ENCODE results near the gene RIPK3. TPM values are rescaled to one million over a fixed set of nuclear protein-coding genes. Genes with fewer than 3 reads are reported as not detected.

Gene RIPK3
- total RNA-seq (2021; fragmentation: NEBNext Ultra II Directional; extraction: Animal tissue kit (Norgen Biotek cat#: 25700)) (0.39 and 0.55 TPM in 2 replicates), polyA plus RNA-seq (2011; rRNA removed) (0.20 and 0.24 TPM in 2 replicates), polyA minus RNA-seq (2011; rRNA and poly(A)+ RNA removed) (0.17 and 0.76 TPM in 2 replicates)
- polyA plus RNA-seq (2011; cell fraction: cytosol; rRNA removed) = 0.36 TPM
- 0.73 TPM for polyA plus RNA-seq (2011; cell fraction: nucleus; rRNA removed)
- 0.20 to 0.72 TPM (median 0.32 TPM) in 3 of 4 replicates, not detected in the other for polyA plus RNA-seq (2012, experiment 1 of 2)
- polyA plus RNA-seq (2012, experiment 2 of 2) = not detected
- polyA plus RNA-seq (2013, experiment 1 of 2) = 0.30 TPM
- 0.26 TPM for polyA plus RNA-seq (2013, experiment 2 of 2)
- polyA minus RNA-seq (2011; cell fraction: cytosol; rRNA and poly(A)+ RNA removed) = not detected
- polyA minus RNA-seq (2011; cell fraction: nucleus; rRNA and poly(A)+ RNA removed) = 0.90 TPM
- long read RNA-seq, experiment 1 = 0 reads
- long read RNA-seq, experiment 2 = 0 reads

- Histone ChIP-seq H2BK5ac (ENCODE audit: low read depth, low read length) (no peak within 1 kb of the TSS), H3K56ac (replicated peaks; ENCODE audit: insufficient read length, low read depth, low read length) (no peak within 1 kb of the TSS), H3K4me2 (ENCODE audit: insufficient read depth in 1 of 2, low read depth in 2 of 2, low read length in 2 of 2) (peak within 1 kb of the TSS; percentile 58 to 100), H3K9ac (replicated peaks in 1 of 4; ENCODE audit: extremely low read depth in 1 of 4, low read depth in 3 of 4, low read length in 3 of 4) (no peak within 1 kb of the TSS; a peak in 1 of 7 replicates), H3K23me2 (ENCODE audit: low read depth, low read length) (peaks cover 14% of the 10 kb centered on the region; the same call in 1 of the 2 replicates), H3K14ac (ENCODE audit: insufficient read length) (no peak within 1 kb of the TSS), H4K8ac (ENCODE audit: extremely low read depth, insufficient read depth, low read length) (no peak within 1 kb of the TSS; the same call in 1 of the 2 replicates), H2BK12ac (ENCODE audit: low read depth, low read length) (no peak within 1 kb of the TSS), H3K27me3 (replicated peaks in 1 of 4; ENCODE audit: control insufficient read depth in 3 of 4, extremely low read depth in 1 of 4, insufficient read depth in 3 of 4, low read length in 3 of 4) (peaks cover 53 to 74% (median 72%) of the 10 kb centered on the region in 4 experiments), H3K79me1 (ENCODE audit: low read depth, low read length) (no peaks in the 10 kb centered on the region), H3K4ac (replicated peaks; ENCODE audit: insufficient read length, low read depth, low read length) (no peak within 1 kb of the TSS), H3K36me3 (ENCODE audit: control insufficient read depth in 2 of 4, insufficient read depth in 4 of 4, low read length in 3 of 4) (no peaks in the 10 kb centered on the region), H3K18ac (ENCODE audit: extremely low read depth, low read length) (no peak within 1 kb of the TSS), H4K5ac (ENCODE audit: insufficient read length, low read depth, low read length) (no peak within 1 kb of the TSS), H3K9me3 (ENCODE audit: insufficient read depth in 2 of 2, low read depth in 1 of 2, low read length in 1 of 2) (no peaks in the 10 kb centered on the region), H2BK15ac (ENCODE audit: low read length) (no peak within 1 kb of the TSS), H2AK5ac (ENCODE audit: low read depth, low read length) (no peak within 1 kb of the TSS), H2AFZ (ENCODE audit: low read length) (peak within 1 kb of the TSS; percentile 70), H2BK20ac (ENCODE audit: low read length) (no peak within 1 kb of the TSS), H4K91ac (replicated peaks; ENCODE audit: insufficient read length, low read length) (no peak within 1 kb of the TSS), H3K79me2 (ENCODE audit: control insufficient read depth in 1 of 2, insufficient read depth in 2 of 2, low read length in 2 of 2) (no peaks in the 10 kb centered on the region), H3K23ac (ENCODE audit: insufficient read length) (no peak within 1 kb of the TSS), H2BK120ac (replicated peaks; ENCODE audit: low read depth, low read length) (no peak within 1 kb of the TSS), H3K27ac (ENCODE audit: low read depth, low read length) (no peak within 1 kb of the TSS), H3K4me1 (replicated peaks in 1 of 4; ENCODE audit: control insufficient read depth in 3 of 4, insufficient read depth in 4 of 4, low read length in 3 of 4) (peaks cover 0 to 11% (median 3%) of the 10 kb centered on the region in 4 experiments; a peak in 5 of 7 replicates), H4K20me1 (replicated peaks in 1 of 2; ENCODE audit: control insufficient read depth in 1 of 2, insufficient read depth in 2 of 2, low read length in 2 of 2) (peaks cover 0 to 2% of the 10 kb centered on the region in 2 experiments), H3K4me3 (ENCODE audit: extremely low read depth in 1 of 4, insufficient read depth in 2 of 4, low read depth in 3 of 4, low read length in 4 of 4) (peak within 1 kb of the TSS; percentile 43 to 72 (median 57))
- WGBS, 2 experiments (ENCODE audit: extremely low coverage in 1 of 2, insufficient coverage in 1 of 2, insufficient read length in 1 of 2, insufficient replicate concordance in 2 of 2, low coverage in 1 of 2, low lambda C conversion rate in 2 of 2, missing lambda C conversion rate in 1 of 2) = 5% methylated on average over 44 of the region's 51 CpGs; no CpG with 5 or more reads in 1 of the 2 experiments
- FAIRE-seq = peak; percentile 50
- POLR2A ChIA-PET (ENCODE audit: partially characterized antibody) = interaction anchor here (0.6 to 1.7 kb wide), 7 partner anchors 12 to 133 kb away, joined by 3 to 5 read pairs (median 3); partner anchors contain the start of gene RABGGTA
- DNase-seq (ENCODE audit: low read depth in 1 of 2, low spot score in 2 of 2) = peak in 1 of 2 experiments; percentile 77
- CTCF ChIA-PET (ENCODE audit: partially characterized antibody) = interaction anchor here (0.7 to 27.8 kb wide), 15 partner anchors 8 to 305 kb away, joined by 3 to 664 read pairs (median 4); partner anchors contain the start of genes CBLN3, KHNYN, LTB4R2 and NFATC4
- TF ChIP-seq SUZ12 (IDR thresholded peaks at IDR 0.05; ENCODE audit: low read length) (peak; percentile 70), SIN3A (conservative IDR thresholded peaks at IDR 0.05 in 1 of 2, IDR thresholded peaks at IDR 0.05 in 1 of 2; ENCODE audit: low read depth in 1 of 2, low read length in 2 of 2) (peak in 1 of 2 experiments; percentile 41; a peak in 1 of 4 replicates), RXRA (IDR thresholded peaks at IDR 0.05; ENCODE audit: insufficient read depth, low read depth, low read length) (0 out of 2 replicates have a peak, but pooled peaks have one; percentile 19), RFX5 (IDR thresholded peaks at IDR 0.05; ENCODE audit: borderline replicate concordance, low read depth, low read length) (no peak), E2F6 (IDR thresholded peaks at IDR 0.05) (0 out of 2 replicates have a peak, but pooled peaks have one; percentile 23), ASH2L (IDR thresholded peaks at IDR 0.05; ENCODE audit: low read length) (peak; percentile 55), KDM4A (IDR thresholded peaks at IDR 0.05; ENCODE audit: low read depth, low read length, severe bottlenecking) (peak; percentile 76)
These were observed at the start of gene RIPK3 for GRCh38 chr14:24339284-24340151. TSS of gene RIPK3 (minus strand) at chr14:24339991. CDS start at chr14:24339826, 165 bp downstream.
